Prostate gland (tissue), 2 donors: ENCODE results near the gene HECTD3. TPM values are rescaled to one million over a fixed set of nuclear protein-coding genes. Genes with fewer than 3 reads are reported as not detected.

Experiments
- DNase-seq: peaks from one replicate; pipeline ENCODE4 v3.0.0-alpha.2; 2019; ENCODE audit warnings: low spot score
- H3K27ac ChIP-seq, 2 donors: fragments of 200-600 bp; sonication (generic); 2 replicates each; pipeline ENCODE4 v1.5.1; 2017 to 2019
- H3K27me3 ChIP-seq: fragments of 200-600 bp; sonication (generic); replicated peaks from 2 replicates; pipeline ENCODE4 v1.5.1; 2019; ENCODE audit not compliant: insufficient read depth
- H3K36me3 ChIP-seq, 2 donors: fragments of 200-600 bp; sonication (generic); 1 replicate in 1 of 2; 2 replicates in 1 of 2; pipeline versions ENCODE4 v1.5.1 to v1.8.1; 2017 to 2019
- H3K4me1 ChIP-seq: fragments of 200-600 bp; sonication (generic); replicated peaks from 2 replicates; pipeline ENCODE4 v1.5.1; 2019
- H3K4me3 ChIP-seq, 2 donors: fragments of 200-600 bp; sonication (generic); 2 replicates each; pipeline ENCODE4 v1.5.1; 2017 to 2019
- H3K9me3 ChIP-seq: fragments of 200-600 bp; sonication (generic); 2 replicates; pipeline ENCODE4 v1.5.1; 2017
- POLR2A ChIP-seq: fragments of 450-650 bp; IDR thresholded peaks from one replicate; pipeline ENCODE4 v1.6.1; 2016; ENCODE audit warnings: antibody characterized with exemption, mild to moderate bottlenecking
- POLR2AphosphoS5 ChIP-seq: sonication (generic); formaldehyde crosslinking; IDR thresholded peaks from one replicate; pipeline ENCODE4 v1.6.1; 2017; ENCODE audit warnings: antibody characterized with exemption
- WGBS: methylation state at CpG from one replicate; pipeline ENCODE4 v1.1.5; 2018; 5-methylcytosine and 5-hydroxymethylcytosine counted together
- intact Hi-C: fragments of 100-400 bp; cut with DNase I; formaldehyde crosslinking; loops from one replicate; pipeline ENCODE4 v1.14.2; 2022
- total RNA-seq, 2 donors: library from RNA; depleted of rRNA; stranded (reverse); fragments of >200 nt; gene quantifications; one replicate each; pipeline ENCODE4 v1.1.0, GENCODE V29; 2016
- TF ChIP-seq, protein P1 (sequence below), 4 experiments: fragments of 200-600 bp in 2 of 4; fragments of 450-650 bp in 2 of 4; sonication (generic) in 2 of 4; IDR thresholded peaks; 1 replicate in 3 of 4; 2 replicates in 1 of 4; pipeline ENCODE4 v1.5.1; 2016 to 2019; ENCODE audit warnings: antibody characterized with exemption in 4 of 4, mild to moderate bottlenecking in 2 of 4, moderate library complexity in 2 of 4

HECTD3 gene
- total RNA-seq, 2 donors from 2014 or later: 26.4 to 60.4 TPM

DNA sequence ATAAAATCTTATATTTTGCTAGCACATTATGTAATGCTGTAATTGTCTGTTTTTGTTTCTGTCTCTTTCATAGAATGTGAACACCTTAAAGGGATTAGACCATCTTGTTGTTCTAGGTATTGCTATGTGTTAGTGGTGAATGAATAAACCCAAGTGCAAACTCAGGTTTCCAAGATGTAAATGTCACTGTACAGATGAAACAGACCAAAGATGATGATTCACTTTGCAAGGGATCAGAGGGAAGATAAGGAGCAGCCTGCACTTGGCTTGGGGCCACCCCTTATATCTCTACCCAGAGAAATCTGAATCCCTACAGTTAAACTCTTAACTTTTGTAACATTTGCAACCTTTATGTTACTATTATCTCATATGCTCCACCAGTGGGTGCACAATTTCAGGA lies 26.3 kb upstream of the HECTD3 start:
- intact Hi-C loops: no loop called here
- Histone ChIP-seq H3K4me1 (no peaks in the 10 kb centered on the region), H3K9me3 (no peaks in the 10 kb centered on the region), H3K4me3 (no peak overlapping the region), H3K27me3 (no peaks in the 10 kb centered on the region), H3K36me3 (no peaks in the 10 kb centered on the region), H3K27ac (no peak overlapping the region)
- TF ChIP-seq POLR2A (no peak), POLR2AphosphoS5 (no peak)
- TF ChIP-seq, protein P1, sequence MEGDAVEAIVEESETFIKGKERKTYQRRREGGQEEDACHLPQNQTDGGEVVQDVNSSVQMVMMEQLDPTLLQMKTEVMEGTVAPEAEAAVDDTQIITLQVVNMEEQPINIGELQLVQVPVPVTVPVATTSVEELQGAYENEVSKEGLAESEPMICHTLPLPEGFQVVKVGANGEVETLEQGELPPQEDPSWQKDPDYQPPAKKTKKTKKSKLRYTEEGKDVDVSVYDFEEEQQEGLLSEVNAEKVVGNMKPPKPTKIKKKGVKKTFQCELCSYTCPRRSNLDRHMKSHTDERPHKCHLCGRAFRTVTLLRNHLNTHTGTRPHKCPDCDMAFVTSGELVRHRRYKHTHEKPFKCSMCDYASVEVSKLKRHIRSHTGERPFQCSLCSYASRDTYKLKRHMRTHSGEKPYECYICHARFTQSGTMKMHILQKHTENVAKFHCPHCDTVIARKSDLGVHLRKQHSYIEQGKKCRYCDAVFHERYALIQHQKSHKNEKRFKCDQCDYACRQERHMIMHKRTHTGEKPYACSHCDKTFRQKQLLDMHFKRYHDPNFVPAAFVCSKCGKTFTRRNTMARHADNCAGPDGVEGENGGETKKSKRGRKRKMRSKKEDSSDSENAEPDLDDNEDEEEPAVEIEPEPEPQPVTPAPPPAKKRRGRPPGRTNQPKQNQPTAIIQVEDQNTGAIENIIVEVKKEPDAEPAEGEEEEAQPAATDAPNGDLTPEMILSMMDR (IDR thresholded peaks at IDR 0.05): no peak
- DNase-seq: no peak

DNA sequence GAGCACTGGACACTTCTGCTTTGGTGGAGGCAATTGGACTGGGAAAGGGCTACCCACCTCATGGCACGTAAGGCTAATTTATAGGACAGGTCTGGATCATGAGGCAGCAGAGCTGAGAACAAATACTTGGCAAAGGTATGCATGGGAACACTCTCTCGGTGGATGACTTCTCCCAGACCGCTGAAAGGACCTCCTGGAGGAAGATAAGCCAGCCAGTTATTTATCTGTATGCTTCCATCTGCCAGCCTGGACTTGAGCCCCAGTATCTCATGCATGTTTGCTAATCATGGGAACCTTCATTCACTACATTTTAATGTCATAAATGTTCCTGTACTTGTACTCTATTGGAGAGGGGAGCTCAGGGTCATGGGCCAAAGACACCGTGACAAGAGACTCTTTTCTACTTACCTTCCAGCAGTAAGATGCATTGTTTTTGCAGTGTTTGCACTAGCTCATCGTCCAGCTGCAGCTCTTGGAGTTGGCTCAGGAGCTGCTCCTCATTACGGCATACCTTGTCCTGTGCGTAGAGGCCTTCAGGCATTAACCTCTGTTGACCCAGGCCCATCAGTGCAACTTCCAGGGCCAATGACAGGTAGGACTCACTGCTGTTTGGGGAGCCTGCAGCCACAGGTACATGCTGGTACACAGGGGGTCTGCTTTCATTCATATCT lies 24.6 kb upstream of the HECTD3 start:
- Histone ChIP-seq H3K27me3 (no peaks in the 10 kb centered on the region), H3K4me1 (no peaks in the 10 kb centered on the region), H3K27ac (no peak overlapping the region), H3K9me3 (no peaks in the 10 kb centered on the region), H3K4me3 (no peak overlapping the region), H3K36me3 (no peaks in the 10 kb centered on the region)
- no peak for DNase-seq
- intact Hi-C loops: no loop called here
- TF ChIP-seq POLR2AphosphoS5: no peak
- TF ChIP-seq POLR2A: no peak
- TF ChIP-seq, protein P1 (IDR thresholded peaks at IDR 0.05): no peak
- WGBS: 75% methylated on average over 7 of the region's 7 CpGs

DNA sequence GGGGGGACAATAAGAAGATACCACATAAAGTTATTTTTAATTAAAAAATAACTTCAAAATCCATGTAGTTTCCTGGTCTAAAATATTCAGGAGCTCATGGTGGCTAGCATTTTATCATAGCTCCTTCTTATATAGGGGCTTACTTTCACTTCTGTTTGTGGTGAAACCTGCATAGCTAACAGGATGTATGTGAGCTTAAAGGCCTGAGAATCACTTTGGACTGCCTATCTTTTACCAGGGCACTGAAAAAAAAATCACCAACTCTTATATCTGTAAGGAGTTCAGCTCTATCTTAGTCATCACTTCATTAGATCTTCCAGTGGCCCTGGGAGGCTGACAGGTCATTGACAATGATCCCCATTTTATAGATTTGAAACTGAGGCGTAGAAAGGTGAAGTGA lies 22.2 kb upstream of the HECTD3 start:
- Histone ChIP-seq H3K4me3 (no peak overlapping the region), H3K9me3 (no peaks in the 10 kb centered on the region), H3K27ac (no peak overlapping the region), H3K27me3 (no peaks in the 10 kb centered on the region), H3K36me3 (no peaks in the 10 kb centered on the region), H3K4me1 (no peaks in the 10 kb centered on the region)
- WGBS: 92% methylated on average over 1 of the region's 1 CpG
- intact Hi-C loops: no loop called here
- DNase-seq: no peak
- TF ChIP-seq, protein P1 (IDR thresholded peaks at IDR 0.05): no peak
- TF ChIP-seq POLR2A: no peak

DNA sequence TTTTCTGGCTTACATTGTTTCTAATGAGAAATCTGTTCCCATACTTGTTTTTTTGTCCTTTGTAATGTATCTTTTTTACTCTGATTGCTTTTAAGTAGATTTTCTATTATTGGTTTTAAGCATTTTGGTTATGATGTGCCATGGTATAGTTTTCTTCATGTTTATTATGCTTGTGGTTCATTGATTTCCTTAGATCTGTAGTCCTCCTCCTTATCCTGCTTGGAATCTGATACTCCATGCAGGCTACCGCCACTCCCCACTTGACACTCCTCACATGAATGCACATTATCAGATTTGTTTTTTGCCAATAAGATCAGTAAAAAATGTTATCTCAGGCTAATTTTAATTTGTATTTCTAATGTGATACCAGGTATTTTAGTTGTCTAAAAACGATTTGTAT lies 21.7 kb upstream of the HECTD3 start:
- no peak for DNase-seq
- WGBS: 77% methylated on average over 2 of the region's 2 CpGs

DNA sequence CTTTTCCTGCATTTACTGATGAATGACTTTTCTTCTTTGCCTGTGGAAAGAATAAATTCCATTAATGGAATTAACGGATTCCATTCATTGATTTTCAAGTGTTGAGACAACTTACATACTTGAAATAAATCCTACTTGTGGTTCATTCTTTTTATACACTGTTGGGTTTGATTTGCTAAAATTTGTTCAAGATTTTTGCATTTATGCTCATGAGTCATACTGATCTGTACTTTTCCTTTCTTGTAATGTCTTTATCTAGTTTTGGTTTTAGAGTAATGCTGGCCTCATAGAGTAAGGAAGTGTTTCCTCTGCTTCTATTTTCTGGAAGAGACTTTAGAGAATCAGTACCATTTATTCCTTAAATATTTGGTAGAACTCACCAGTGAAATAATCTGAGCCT lies 15.3 kb upstream of the HECTD3 start:
- H3K4me1 ChIP-seq: no peaks in the 10 kb centered on the region
- no peak for DNase-seq
- H3K36me3 ChIP-seq: no peaks in the 10 kb centered on the region
- WGBS: 91% methylated on average over 1 of the region's 1 CpG
- intact Hi-C loops: no loop called here
- H3K27me3 ChIP-seq: no peaks in the 10 kb centered on the region
- H3K4me3 ChIP-seq: no peak overlapping the region
- no peak overlapping the region for H3K27ac ChIP-seq
- no peak for TF ChIP-seq POLR2AphosphoS5
- TF ChIP-seq POLR2A: no peak
- TF ChIP-seq, protein P1 (IDR thresholded peaks at IDR 0.05): no peak
- H3K9me3 ChIP-seq: no peaks in the 10 kb centered on the region

More for the DNA sequence above, 21.7 kb upstream of the HECTD3 start:
- Histone ChIP-seq H3K36me3 (no peaks in the 10 kb centered on the region), H3K27ac (no peak overlapping the region), H3K27me3 (no peaks in the 10 kb centered on the region), H3K9me3 (no peaks in the 10 kb centered on the region), H3K4me1 (no peaks in the 10 kb centered on the region), H3K4me3 (no peak overlapping the region)
- TF ChIP-seq, protein P1 (IDR thresholded peaks at IDR 0.05): no peak
- TF ChIP-seq POLR2AphosphoS5 (no peak), POLR2A (no peak)
- intact Hi-C loops: no loop called here
